Thyroid gland (tissue), 4 donors: ENCODE data around the gene GDF15.

ENCODE experiments used
- POLR2A ChIP-seq, 2 donors: fragments of 450-650 bp; IDR thresholded peaks; one replicate each; pipeline ENCODE4 v1.6.1; 2017; ENCODE audit warnings: antibody characterized with exemption in 2 of 2, mild to moderate bottlenecking in 2 of 2, moderate library complexity in 1 of 2
- TF ChIP-seq, protein P1 (sequence below), 6 experiments: fragments of 200-600 bp in 3 of 6; fragments of 450-650 bp in 3 of 6; sonication (generic) in 3 of 6; IDR thresholded peaks; one replicate each; pipeline ENCODE4 v1.5.1; 2016 to 2019; ENCODE audit warnings: antibody characterized with exemption in 6 of 6, mild to moderate bottlenecking in 2 of 6, inconsistent platforms in 1 of 6, moderate library complexity in 1 of 6

DNA sequence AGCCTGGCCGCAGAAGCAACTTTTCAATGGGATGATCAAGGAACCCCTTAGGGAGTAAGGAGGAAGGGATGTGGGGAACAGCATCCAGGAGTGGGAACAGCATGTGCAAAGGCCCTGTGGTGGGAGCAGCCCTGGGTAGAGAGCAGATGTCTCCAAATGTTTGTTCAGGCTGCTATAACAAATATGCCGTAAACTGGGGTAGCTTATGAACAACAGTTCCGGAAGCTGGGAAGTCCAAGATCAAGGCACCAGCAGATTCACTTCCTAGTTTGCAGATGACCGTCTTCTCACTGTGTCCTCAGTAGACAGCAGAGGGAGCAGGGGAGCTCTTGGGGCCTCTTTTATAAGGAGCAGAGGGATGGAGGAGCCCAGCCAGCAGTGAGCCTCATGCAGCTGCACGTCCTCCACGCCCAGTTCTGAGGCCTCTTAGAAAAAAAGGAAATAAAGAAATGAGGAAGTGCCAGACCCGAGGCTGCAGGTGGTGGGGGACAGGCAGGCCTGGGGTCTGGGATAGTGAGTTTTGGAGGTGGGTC is 15.7 kb downstream of the GDF15 start:
- TF ChIP-seq, protein P1, sequence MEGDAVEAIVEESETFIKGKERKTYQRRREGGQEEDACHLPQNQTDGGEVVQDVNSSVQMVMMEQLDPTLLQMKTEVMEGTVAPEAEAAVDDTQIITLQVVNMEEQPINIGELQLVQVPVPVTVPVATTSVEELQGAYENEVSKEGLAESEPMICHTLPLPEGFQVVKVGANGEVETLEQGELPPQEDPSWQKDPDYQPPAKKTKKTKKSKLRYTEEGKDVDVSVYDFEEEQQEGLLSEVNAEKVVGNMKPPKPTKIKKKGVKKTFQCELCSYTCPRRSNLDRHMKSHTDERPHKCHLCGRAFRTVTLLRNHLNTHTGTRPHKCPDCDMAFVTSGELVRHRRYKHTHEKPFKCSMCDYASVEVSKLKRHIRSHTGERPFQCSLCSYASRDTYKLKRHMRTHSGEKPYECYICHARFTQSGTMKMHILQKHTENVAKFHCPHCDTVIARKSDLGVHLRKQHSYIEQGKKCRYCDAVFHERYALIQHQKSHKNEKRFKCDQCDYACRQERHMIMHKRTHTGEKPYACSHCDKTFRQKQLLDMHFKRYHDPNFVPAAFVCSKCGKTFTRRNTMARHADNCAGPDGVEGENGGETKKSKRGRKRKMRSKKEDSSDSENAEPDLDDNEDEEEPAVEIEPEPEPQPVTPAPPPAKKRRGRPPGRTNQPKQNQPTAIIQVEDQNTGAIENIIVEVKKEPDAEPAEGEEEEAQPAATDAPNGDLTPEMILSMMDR (IDR thresholded peaks at IDR 0.05): peak in 1 of 6 experiments; percentile 17
- no peak for TF ChIP-seq POLR2A (IDR thresholded peaks at IDR 0.05)
